K562 (cell line): ENCODE results near the gene HLA-F. TPM values are rescaled to one million over a fixed set of nuclear protein-coding genes. Genes with fewer than 3 reads are reported as not detected.

Source experiments
- COPS2 ChIP-seq: fragments of 450-650 bp; conservative IDR thresholded peaks from 2 replicates; pipeline ENCODE4 v1.6.1; 2016; ENCODE audit warnings: mild to moderate bottlenecking, moderate library complexity
- CREM ChIP-seq: IDR thresholded peaks from 2 replicates; pipeline ENCODE4 v1.6.1; 2014; ENCODE audit warnings: antibody characterized with exemption, low read depth
- CXXC5 ChIP-seq: fragments of 250-450 bp; sonication (Bioruptor Pico); IDR thresholded peaks from 2 replicates; pipeline ENCODE4 v1.8.0; 2022; ENCODE audit warnings: inconsistent platforms, mild to moderate bottlenecking, moderate library complexity
- EP400 ChIP-seq: fragments of 450-650 bp; IDR thresholded peaks from 2 replicates; pipeline ENCODE4 v1.6.1; 2017; ENCODE audit warnings: antibody characterized with exemption, mild to moderate bottlenecking, moderate library complexity
- L3MBTL2 ChIP-seq: fragments of 450-650 bp; IDR thresholded peaks from 2 replicates; pipeline ENCODE4 v1.6.1; 2016; ENCODE audit warnings: mild to moderate bottlenecking, moderate library complexity
- MEIS2 ChIP-seq: fragments of 450-650 bp; IDR thresholded peaks from 2 replicates; pipeline ENCODE4 v1.6.1; 2014; ENCODE audit warnings: mild to moderate bottlenecking; ENCODE audit not compliant: partially characterized antibody
- MYNN ChIP-seq, 2 experiments: sonication (generic); formaldehyde crosslinking in 1 of 2; IDR thresholded peaks; 2 replicates each; pipeline versions ENCODE4 v1.5.0 to v1.6.1; 2016 to 2020; ENCODE audit warnings: antibody characterized with exemption in 1 of 2, missing genetic modification reagents in 1 of 2
- RBBP5 ChIP-seq: fragments of 200-600 bp; sonication (generic); IDR thresholded peaks from 2 replicates; pipeline ENCODE4 v1.6.1; 2012; ENCODE audit warnings: borderline replicate concordance, mild to moderate bottlenecking, low read length, control low read depth, inconsistent platforms; ENCODE audit not compliant: insufficient read depth, poor library complexity, severe bottlenecking
- RBFOX2 ChIP-seq: fragments of 200-400 bp; formaldehyde crosslinking; IDR thresholded peaks from 2 replicates; pipeline ENCODE4 v1.6.1; 2017; ENCODE audit warnings: low read depth, mild to moderate bottlenecking, low read length, moderate library complexity
- RUNX1 ChIP-seq: sonication (generic); IDR thresholded peaks from 2 replicates; pipeline ENCODE4 v1.6.1; 2016; ENCODE audit warnings: antibody characterized with exemption, low read depth
- SMAD3 ChIP-seq: fragments of 450-650 bp; formaldehyde crosslinking; conservative IDR thresholded peaks from 2 replicates; pipeline ENCODE4 v1.4.0; 2020; ENCODE audit warnings: mild to moderate bottlenecking
- STAT5A ChIP-seq: IDR thresholded peaks from 2 replicates; pipeline ENCODE4 v1.6.1; 2012; ENCODE audit warnings: low read length, inconsistent platforms, borderline replicate concordance
- TBL1XR1 ChIP-seq, 2 experiments: IDR thresholded peaks; 2 replicates each; pipeline ENCODE4 v1.6.1; 2012; ENCODE audit warnings: improper control_type of control experiment in 2 of 2, low read length in 2 of 2, mild to moderate bottlenecking in 1 of 2
- TEAD4 ChIP-seq, 2 experiments: sonication (generic) in 1 of 2; formaldehyde crosslinking in 1 of 2; IDR thresholded peaks; 2 replicates each; pipeline versions ENCODE4 v1.6.1 to v1.8.0; 2012 to 2022; ENCODE audit warnings: borderline replicate concordance in 1 of 2, inconsistent platforms in 1 of 2, low read length in 1 of 2, mild to moderate bottlenecking in 1 of 2, missing genetic modification reagents in 1 of 2
- ZNF263 ChIP-seq: sonication (generic); formaldehyde crosslinking; IDR thresholded peaks from 2 replicates; pipeline ENCODE4 v1.8.0; 2022; ENCODE audit warnings: mild to moderate bottlenecking, missing genetic modification reagents, borderline replicate concordance
- ZNF444 ChIP-seq: fragments of 250-450 bp; sonication (Bioruptor Pico); IDR thresholded peaks from 2 replicates; pipeline ENCODE4 v1.4.0; 2020; ENCODE audit warnings: mild to moderate bottlenecking, moderate library complexity
- ZNF583 ChIP-seq: fragments of 250-450 bp; sonication (Bioruptor Pico); IDR thresholded peaks from 2 replicates; pipeline ENCODE4 v1.4.0; 2020
- polyA plus RNA-seq, 8 experiments: library from polyadenylated mRNA; depleted of rRNA in 4 of 8; stranded (reverse) in 5 of 8; unstranded in 3 of 8; fragments of >200 nt; fragmentation: Nextera tagmentation in 2 of 8; fragmentation: Illumina TruSeq in 1 of 8; extraction: Ambion mirVana in 2 of 8; extraction: Trizol in 1 of 8; gene quantifications; 2 replicates each; pipeline versions ENCODE4 v1.2.1 to v1.2.3, GENCODE V29; 2011 to 2014; ENCODE audit warnings: inconsistent platforms in 1 of 8, missing spikeins in 1 of 8
- total RNA-seq, 7 experiments: library from RNA; depleted of rRNA in 6 of 7; stranded (reverse); fragments of >200 nt in 6 of 7; fragmentation: Illumina TruSeq in 2 of 7; extraction: Trizol in 2 of 7; gene quantifications; 2 replicates each; pipeline versions ENCODE4 v1.2.1 to v1.2.3, GENCODE V29; 2011 to 2021; ENCODE audit warnings: low replicate concordance in 1 of 7
- TF ChIP-seq, protein P1 (sequence below), 3 experiments: IDR thresholded peaks in 2 of 3; conservative IDR thresholded peaks in 1 of 3; 2 replicates each; pipeline ENCODE4 v1.5.1; 2011 to 2012; ENCODE audit warnings: low read length in 3 of 3, mild to moderate bottlenecking in 3 of 3, control low read depth in 2 of 3, improper control_type of control experiment in 1 of 3, inconsistent platforms in 1 of 3, low read depth in 1 of 3, mixed read lengths in 1 of 3, moderate library complexity in 1 of 3; ENCODE audit not compliant: insufficient read depth in 2 of 3
- TF ChIP-seq, protein P2 (sequence below): fragments of 450-650 bp; IDR thresholded peaks from 2 replicates; pipeline ENCODE4 v1.6.1; 2018; ENCODE audit not compliant: partially characterized antibody
- TF ChIP-seq, protein P3 (sequence below): fragments of 450-650 bp; IDR thresholded peaks from 2 replicates; pipeline ENCODE4 v1.6.1; 2014; ENCODE audit warnings: low read depth, mild to moderate bottlenecking, moderate library complexity, borderline replicate concordance

Gene HLA-F
- total and polyA plus RNA-seq, 9 of the 15 experiments (the other 6 are each of a cell fraction or from before 2014, with no cell fraction given) = 0.40 to 0.76 (median 0.46) TPM; not detected in 6

DNA sequence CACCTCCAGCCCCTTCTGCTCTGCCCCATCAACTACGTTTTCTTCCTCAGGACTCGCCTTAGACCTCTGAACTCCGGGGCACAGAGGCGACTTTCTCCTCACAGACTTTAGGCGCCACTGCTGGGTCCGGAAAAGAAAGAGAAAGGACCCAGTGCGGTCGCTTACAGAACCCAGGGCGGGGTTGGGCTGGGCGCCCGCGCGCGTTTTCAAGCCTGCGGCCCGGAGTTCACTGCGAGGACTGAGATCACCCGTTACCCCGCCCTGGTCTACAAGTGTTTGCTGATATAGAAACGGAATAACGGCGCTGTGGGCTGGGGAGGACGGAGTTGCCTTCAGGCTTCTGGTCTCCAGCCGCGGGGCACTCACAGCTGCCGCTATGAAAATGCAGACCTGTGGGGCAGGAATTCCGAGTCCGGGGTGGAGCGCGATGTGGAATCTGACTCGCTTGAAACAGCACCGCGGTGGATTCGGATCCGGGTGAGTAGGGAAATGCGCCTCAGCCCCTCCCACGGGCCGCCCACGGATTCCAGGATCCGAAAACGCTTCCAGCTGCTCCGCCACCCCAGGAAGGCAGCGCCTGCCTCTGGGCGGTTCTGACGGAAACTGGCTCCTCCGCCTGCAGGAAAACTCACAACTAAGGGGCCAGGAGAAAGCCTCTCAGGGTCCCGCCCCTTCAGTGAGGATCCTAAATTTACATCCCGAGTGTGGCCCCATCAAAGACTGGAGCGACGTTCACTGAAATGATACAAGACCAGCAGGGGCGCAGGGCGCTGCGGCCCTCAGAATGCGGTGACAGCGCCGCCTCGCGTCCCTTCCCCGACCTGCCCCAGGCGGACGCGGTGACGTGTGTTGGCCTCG, 29.4 kb downstream of the HLA-F start (continued):
- TF ChIP-seq RBBP5 (peak; percentile 82), SMAD3 (0 out of 2 replicates have a peak, but pooled peaks have one; percentile 30), EP400 (peak; percentile 55), ZNF263 (peak; percentile 71), RBFOX2 (peak; percentile 85), CREM (peak; percentile 96), L3MBTL2 (peak; percentile 37; the same call in 1 of the 2 replicates), COPS2 (no peak), ZNF583 (CRISPR knock-in tag) (no peak), MYNN (IDR thresholded peaks at IDR 0.05) (peak; percentile 20; the same call in 1 of the 2 replicates), MYNN (CRISPR knock-in tag; IDR thresholded peaks at IDR 0.05) (no peak), STAT5A (peak; percentile 22; the same call in 1 of the 2 replicates), ZNF444 (no peak), MEIS2 (peak; percentile 59), CXXC5 (CRISPR knock-in tag) (peak; percentile 76), TEAD4 (IDR thresholded peaks at IDR 0.05; ENCODE audit: low read length) (peak; percentile 69), TEAD4 (CRISPR knock-in tag; IDR thresholded peaks at IDR 0.05; ENCODE audit: borderline replicate concordance) (no peak; the same call in 1 of the 2 replicates), RUNX1 (no peak), TBL1XR1 (IDR thresholded peaks at IDR 0.05; ENCODE audit: low read length in 2 of 2) (no peak)
- TF ChIP-seq, protein P1, sequence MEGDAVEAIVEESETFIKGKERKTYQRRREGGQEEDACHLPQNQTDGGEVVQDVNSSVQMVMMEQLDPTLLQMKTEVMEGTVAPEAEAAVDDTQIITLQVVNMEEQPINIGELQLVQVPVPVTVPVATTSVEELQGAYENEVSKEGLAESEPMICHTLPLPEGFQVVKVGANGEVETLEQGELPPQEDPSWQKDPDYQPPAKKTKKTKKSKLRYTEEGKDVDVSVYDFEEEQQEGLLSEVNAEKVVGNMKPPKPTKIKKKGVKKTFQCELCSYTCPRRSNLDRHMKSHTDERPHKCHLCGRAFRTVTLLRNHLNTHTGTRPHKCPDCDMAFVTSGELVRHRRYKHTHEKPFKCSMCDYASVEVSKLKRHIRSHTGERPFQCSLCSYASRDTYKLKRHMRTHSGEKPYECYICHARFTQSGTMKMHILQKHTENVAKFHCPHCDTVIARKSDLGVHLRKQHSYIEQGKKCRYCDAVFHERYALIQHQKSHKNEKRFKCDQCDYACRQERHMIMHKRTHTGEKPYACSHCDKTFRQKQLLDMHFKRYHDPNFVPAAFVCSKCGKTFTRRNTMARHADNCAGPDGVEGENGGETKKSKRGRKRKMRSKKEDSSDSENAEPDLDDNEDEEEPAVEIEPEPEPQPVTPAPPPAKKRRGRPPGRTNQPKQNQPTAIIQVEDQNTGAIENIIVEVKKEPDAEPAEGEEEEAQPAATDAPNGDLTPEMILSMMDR (IDR thresholded peaks at IDR 0.05 in 2 of 3, conservative IDR thresholded peaks at IDR 0.05 in 1 of 3; ENCODE audit: insufficient read depth in 2 of 3, low read depth in 1 of 3, low read length in 3 of 3) = peak; percentile 99 to 100 (median 100)
- TF ChIP-seq, protein P2, sequence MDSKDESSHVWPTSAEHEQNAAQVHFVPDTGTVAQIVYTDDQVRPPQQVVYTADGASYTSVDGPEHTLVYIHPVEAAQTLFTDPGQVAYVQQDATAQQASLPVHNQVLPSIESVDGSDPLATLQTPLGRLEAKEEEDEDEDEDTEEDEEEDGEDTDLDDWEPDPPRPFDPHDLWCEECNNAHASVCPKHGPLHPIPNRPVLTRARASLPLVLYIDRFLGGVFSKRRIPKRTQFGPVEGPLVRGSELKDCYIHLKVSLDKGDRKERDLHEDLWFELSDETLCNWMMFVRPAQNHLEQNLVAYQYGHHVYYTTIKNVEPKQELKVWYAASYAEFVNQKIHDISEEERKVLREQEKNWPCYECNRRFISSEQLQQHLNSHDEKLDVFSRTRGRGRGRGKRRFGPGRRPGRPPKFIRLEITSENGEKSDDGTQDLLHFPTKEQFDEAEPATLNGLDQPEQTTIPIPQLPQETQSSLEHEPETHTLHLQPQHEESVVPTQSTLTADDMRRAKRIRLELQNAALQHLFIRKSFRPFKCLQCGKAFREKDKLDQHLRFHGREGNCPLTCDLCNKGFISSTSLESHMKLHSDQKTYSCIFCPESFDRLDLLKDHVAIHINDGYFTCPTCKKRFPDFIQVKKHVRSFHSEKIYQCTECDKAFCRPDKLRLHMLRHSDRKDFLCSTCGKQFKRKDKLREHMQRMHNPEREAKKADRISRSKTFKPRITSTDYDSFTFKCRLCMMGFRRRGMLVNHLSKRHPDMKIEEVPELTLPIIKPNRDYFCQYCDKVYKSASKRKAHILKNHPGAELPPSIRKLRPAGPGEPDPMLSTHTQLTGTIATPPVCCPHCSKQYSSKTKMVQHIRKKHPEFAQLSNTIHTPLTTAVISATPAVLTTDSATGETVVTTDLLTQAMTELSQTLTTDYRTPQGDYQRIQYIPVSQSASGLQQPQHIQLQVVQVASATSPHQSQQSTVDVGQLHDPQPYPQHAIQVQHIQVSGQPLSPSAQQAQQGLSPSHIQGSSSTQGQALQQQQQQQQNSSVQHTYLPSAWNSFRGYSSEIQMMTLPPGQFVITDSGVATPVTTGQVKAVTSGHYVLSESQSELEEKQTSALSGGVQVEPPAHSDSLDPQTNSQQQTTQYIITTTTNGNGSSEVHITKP = no peak
- TF ChIP-seq, protein P3, sequence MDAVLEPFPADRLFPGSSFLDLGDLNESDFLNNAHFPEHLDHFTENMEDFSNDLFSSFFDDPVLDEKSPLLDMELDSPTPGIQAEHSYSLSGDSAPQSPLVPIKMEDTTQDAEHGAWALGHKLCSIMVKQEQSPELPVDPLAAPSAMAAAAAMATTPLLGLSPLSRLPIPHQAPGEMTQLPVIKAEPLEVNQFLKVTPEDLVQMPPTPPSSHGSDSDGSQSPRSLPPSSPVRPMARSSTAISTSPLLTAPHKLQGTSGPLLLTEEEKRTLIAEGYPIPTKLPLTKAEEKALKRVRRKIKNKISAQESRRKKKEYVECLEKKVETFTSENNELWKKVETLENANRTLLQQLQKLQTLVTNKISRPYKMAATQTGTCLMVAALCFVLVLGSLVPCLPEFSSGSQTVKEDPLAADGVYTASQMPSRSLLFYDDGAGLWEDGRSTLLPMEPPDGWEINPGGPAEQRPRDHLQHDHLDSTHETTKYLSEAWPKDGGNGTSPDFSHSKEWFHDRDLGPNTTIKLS = peak; percentile 37; the same call in 1 of the 2 replicates
